Sigmoid colon (tissue), 7 donors: ENCODE measurements around the gene TPRA1. TPM values are rescaled to one million over a fixed set of nuclear protein-coding genes. Genes with fewer than 3 reads are reported as not detected.

Source experiments
- DNase-seq: peaks from one replicate; pipeline ENCODE4 v3.0.0-alpha.2; 2019
- H3K27ac ChIP-seq, 4 donors: fragments of 200-600 bp; sonication (generic); one replicate each; pipeline ENCODE4 v1.5.1; 2016 to 2019; ENCODE audit warnings: mild to moderate bottlenecking in 1 of 4
- H3K27me3 ChIP-seq, 3 donors: fragments of 200-600 bp; sonication (generic); one replicate each; pipeline ENCODE4 v1.5.1; 2019; ENCODE audit warnings: mild to moderate bottlenecking in 1 of 3
- H3K36me3 ChIP-seq, 4 donors: fragments of 200-600 bp; sonication (generic); one replicate each; pipeline ENCODE4 v1.5.1; 2016 to 2019
- H3K4me1 ChIP-seq, 4 donors: fragments of 200-600 bp; sonication (generic); one replicate each; pipeline ENCODE4 v1.5.1; 2017 to 2019
- H3K4me3 ChIP-seq, 4 donors: fragments of 200-600 bp; sonication (generic); one replicate each; pipeline ENCODE4 v1.5.1; 2017 to 2019; ENCODE audit warnings: mild to moderate bottlenecking in 2 of 4, moderate library complexity in 1 of 4
- H3K9me3 ChIP-seq, 4 donors: fragments of 200-600 bp in 3 of 4; sonication (generic) in 3 of 4; one replicate each; pipeline versions ENCODE4 v1.5.1 to v1.6.1; 2013 to 2019
- CTCF ChIP-seq, 4 experiments: fragments of 450-650 bp in 3 of 4; fragments of 200-600 bp in 1 of 4; IDR thresholded peaks; one replicate each; pipeline ENCODE4 v1.5.1; 2016 to 2019; ENCODE audit warnings: antibody characterized with exemption in 4 of 4, mild to moderate bottlenecking in 3 of 4, moderate library complexity in 2 of 4
- EP300 ChIP-seq, 4 donors: sonication (generic); formaldehyde crosslinking; IDR thresholded peaks; one replicate each; pipeline ENCODE4 v1.6.1; 2017; ENCODE audit warnings: antibody characterized with exemption in 4 of 4
- POLR2A ChIP-seq, 2 donors: fragments of 450-650 bp; IDR thresholded peaks; one replicate each; pipeline ENCODE4 v1.6.1; 2016; ENCODE audit warnings: antibody characterized with exemption in 2 of 2, mild to moderate bottlenecking in 2 of 2, moderate library complexity in 2 of 2
- POLR2AphosphoS5 ChIP-seq, 4 donors: sonication (generic); formaldehyde crosslinking; IDR thresholded peaks; one replicate each; pipeline ENCODE4 v1.6.1; 2017; ENCODE audit warnings: antibody characterized with exemption in 4 of 4
- WGBS, 2 donors: extraction: QIAGEN DNeasy Blood & Tissue Kit; methylation state at CpG; one replicate each; pipeline ENCODE4 v1.1.7; 2013; 5-methylcytosine and 5-hydroxymethylcytosine counted together
- intact Hi-C: fragments of 100-400 bp; cut with DNase I; formaldehyde crosslinking; loops from one replicate; pipeline ENCODE4 v1.15.1; 2023
- polyA plus RNA-seq, 3 donors: library from polyadenylated mRNA; stranded (reverse); fragments of 200-250 nt; gene quantifications; one replicate each; pipeline ENCODE4 v1.2.3, GENCODE V29; 2013
- total RNA-seq, 4 donors: library from RNA; depleted of rRNA; stranded (reverse); fragments of >200 nt; gene quantifications; one replicate each; pipeline ENCODE4 v1.1.0, GENCODE V29; 2016
- donor health status: healthy with polysubstance abuse.
- donor health status: Bipolar disorder and iron deficiency.
- donor health status: healthy.

Gene TPRA1
- total and polyA plus RNA-seq, 7 donors: 7.2 to 33.2 (median 28.5) TPM

- peak overlapping the region; percentile 64 to 94 (median 78) for H3K4me3 ChIP-seq
- WGBS, 2 donors: 17 to 34% methylated on average over 12 of the region's 12 CpGs
These were observed 1.5 kb downstream of the TPRA1 start for GRCh38 chr3:127588806-127589577.

DNA sequence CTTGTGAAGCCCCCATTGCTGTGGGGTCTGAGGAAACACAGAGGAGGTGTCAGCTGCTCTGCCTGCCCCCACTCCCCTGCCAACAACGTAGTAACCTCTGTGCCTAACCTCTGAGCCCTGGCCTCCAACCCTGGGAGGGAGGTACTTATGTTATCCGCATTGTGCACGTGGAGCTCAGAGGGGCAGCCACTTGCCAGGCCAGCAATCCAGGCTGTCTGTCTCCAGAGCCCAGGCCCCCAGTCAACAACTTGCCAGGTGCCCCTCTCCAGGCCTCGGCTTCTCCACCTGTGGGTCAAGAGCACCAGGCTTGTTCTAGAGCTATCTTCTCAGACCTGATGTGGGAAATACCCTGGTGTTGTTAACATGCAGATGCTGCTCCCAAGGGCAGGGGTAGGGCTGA lies 2.7 kb downstream of the TPRA1 start:
- H3K36me3 ChIP-seq: peaks cover 0 to 3% (median 0%) of the 10 kb centered on the region in 4 donors
- H3K9me3 ChIP-seq: no peaks in the 10 kb centered on the region
- WGBS, 2 donors: 87 to 91% methylated on average over 4 of the region's 4 CpGs
- no peaks in the 10 kb centered on the region for H3K27me3 ChIP-seq
- peak overlapping the region in 2 of 4 donors; percentile 12 to 28 for H3K27ac ChIP-seq
- no peak overlapping the region for H3K4me3 ChIP-seq
- peaks cover 0 to 64% (median 51%) of the 10 kb centered on the region in 4 donors for H3K4me1 ChIP-seq
- TF ChIP-seq POLR2AphosphoS5 (IDR thresholded peaks at IDR 0.05) (no peak), POLR2A (IDR thresholded peaks at IDR 0.05) (no peak), EP300 (IDR thresholded peaks at IDR 0.05) (no peak), CTCF (IDR thresholded peaks at IDR 0.05) (no peak)
- intact Hi-C loops: no loop called here
- DNase-seq: no peak

More at GRCh38 chr3:127588806-127589577, 1.5 kb downstream of the TPRA1 start:
- Histone ChIP-seq H3K27me3 (no peaks in the 10 kb centered on the region), H3K36me3 (peaks cover 0 to 2% (median 0%) of the 10 kb centered on the region in 4 donors), H3K4me1 (peaks cover 0 to 64% (median 51%) of the 10 kb centered on the region in 4 donors), H3K27ac (peak overlapping the region; percentile 88 to 96 (median 94)), H3K9me3 (no peaks in the 10 kb centered on the region)
- intact Hi-C loops: no loop called here
- TF ChIP-seq CTCF (IDR thresholded peaks at IDR 0.05): no peak
- no peak for TF ChIP-seq EP300 (IDR thresholded peaks at IDR 0.05)
- TF ChIP-seq POLR2AphosphoS5 (IDR thresholded peaks at IDR 0.05): no peak
- no peak for TF ChIP-seq POLR2A (IDR thresholded peaks at IDR 0.05)
- no peak for DNase-seq

DNA sequence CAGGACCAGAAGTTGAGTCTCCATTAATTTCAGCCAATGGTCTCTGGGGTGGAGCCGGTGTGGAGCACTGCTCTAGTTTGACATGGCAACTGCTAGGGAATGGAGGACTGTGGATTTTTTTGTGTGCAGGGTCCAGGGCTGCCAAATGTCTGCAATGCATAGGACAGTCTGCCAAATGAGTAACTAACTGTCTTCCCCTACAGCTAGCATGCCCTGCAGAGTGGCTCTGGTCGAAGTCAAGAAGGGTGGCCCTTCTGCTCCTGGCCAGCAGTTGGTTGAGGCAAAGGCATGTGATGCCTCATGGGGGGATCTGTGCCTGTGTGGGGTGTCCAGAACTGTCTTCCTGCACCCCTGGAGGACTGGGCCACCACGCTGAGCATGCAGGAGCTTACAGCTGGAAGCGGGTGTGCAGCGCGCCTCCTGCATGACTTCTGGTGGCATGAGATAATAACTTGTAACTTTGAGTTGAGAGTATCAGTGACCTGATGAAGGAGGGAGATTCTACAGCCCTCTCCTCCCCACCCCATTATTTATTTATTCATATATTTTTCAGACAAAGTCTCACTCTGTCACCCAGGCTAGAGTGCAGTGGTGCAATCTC lies 4.6 kb downstream of the TPRA1 start:
- H3K4me3 ChIP-seq: no peak overlapping the region
- intact Hi-C loops: no loop called here
- H3K27me3 ChIP-seq: no peaks in the 10 kb centered on the region
- TF ChIP-seq EP300 (IDR thresholded peaks at IDR 0.05): no peak
- TF ChIP-seq POLR2A (IDR thresholded peaks at IDR 0.05): no peak
- H3K9me3 ChIP-seq: no peaks in the 10 kb centered on the region
- 94% methylated on average over 6 of the region's 6 CpGs for WGBS, 2 donors
- DNase-seq: no peak
- peaks cover 0 to 54% (median 42%) of the 10 kb centered on the region in 4 donors for H3K4me1 ChIP-seq
- H3K27ac ChIP-seq: no peak overlapping the region
- H3K36me3 ChIP-seq: peaks cover 0 to 3% (median 0%) of the 10 kb centered on the region in 4 donors

DNA sequence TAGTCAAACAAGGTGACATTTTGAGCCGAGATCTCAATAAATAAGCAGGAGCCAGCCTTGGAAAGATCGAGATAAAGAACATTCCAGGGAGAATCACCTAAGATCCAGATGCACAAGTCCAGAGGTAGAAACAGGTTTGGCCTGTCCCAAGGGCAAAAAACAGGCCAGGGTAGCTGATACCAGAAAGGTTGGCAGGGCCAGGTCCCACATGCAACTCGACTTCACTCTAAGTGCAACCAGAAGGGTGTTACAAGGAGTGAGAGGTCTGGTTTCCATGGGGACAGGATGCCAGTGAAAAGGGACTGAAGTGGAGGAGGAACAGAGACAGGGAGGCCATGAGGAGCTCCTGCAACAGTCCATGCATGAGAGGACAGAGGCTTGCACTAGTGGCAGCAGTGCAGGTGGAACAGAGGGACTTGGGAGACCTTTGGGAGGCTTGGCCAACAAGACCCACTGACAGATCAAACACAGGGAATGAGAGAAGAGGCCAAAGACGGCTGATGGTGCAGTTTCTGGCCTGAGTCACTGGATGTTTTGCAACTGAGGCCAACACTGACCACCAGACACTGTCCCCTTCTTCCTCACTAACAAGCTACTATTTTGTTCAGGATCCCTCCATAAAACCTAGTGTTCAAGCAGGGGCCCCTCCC lies 5.2 kb downstream of the TPRA1 start:
- no peak for DNase-seq
- no peak overlapping the region for H3K27ac ChIP-seq
- H3K9me3 ChIP-seq: no peaks in the 10 kb centered on the region
- H3K27me3 ChIP-seq: no peaks in the 10 kb centered on the region
- peaks cover 0 to 54% (median 45%) of the 10 kb centered on the region in 4 donors for H3K4me1 ChIP-seq
- intact Hi-C loops: no loop called here
- TF ChIP-seq POLR2A (IDR thresholded peaks at IDR 0.05): no peak
- WGBS, 2 donors: 76 to 81% methylated on average over 4 of the region's 4 CpGs
- H3K4me3 ChIP-seq: no peak overlapping the region
- peaks cover 0 to 3% (median 0%) of the 10 kb centered on the region in 4 donors for H3K36me3 ChIP-seq

DNA sequence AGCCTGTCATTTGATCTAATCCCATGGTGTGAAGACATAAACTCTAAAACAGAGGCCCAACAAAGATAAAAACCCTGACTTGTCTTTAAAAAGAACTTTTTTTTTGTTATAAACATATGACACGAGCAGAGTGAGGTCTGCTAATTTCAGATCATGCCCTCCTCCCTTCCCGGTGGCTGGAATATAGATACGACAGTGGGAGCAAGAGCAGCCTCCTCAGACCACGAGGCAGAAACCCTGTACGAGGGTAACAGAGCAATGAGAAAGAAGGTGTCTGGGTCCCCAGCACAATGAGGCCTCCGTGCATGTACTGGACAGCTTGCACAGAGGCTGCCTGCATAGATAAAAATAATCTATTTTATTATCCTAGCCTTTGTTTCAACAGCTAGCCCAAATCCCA lies 5.8 kb downstream of the TPRA1 start:
- intact Hi-C loops: no loop called here
- no peak for DNase-seq
- no peak overlapping the region for H3K4me3 ChIP-seq
- TF ChIP-seq POLR2AphosphoS5 (IDR thresholded peaks at IDR 0.05) (no peak), CTCF (IDR thresholded peaks at IDR 0.05) (no peak), EP300 (IDR thresholded peaks at IDR 0.05) (no peak), POLR2A (IDR thresholded peaks at IDR 0.05) (no peak)
- peaks cover 0 to 5% (median 0%) of the 10 kb centered on the region in 4 donors for H3K36me3 ChIP-seq
- H3K27ac ChIP-seq: no peak overlapping the region
- 93 to 96% methylated on average over 6 of the region's 6 CpGs for WGBS, 2 donors
- H3K4me1 ChIP-seq: peaks cover 0 to 52% (median 46%) of the 10 kb centered on the region in 4 donors
- no peaks in the 10 kb centered on the region for H3K9me3 ChIP-seq
- H3K27me3 ChIP-seq: no peaks in the 10 kb centered on the region
